ENCODE data around the gene SYTL2. TPM values are rescaled to one million over a fixed set of nuclear protein-coding genes. Genes with fewer than 3 reads are reported as not detected.

Gene SYTL2
- total RNA-seq, 1 experiment from 2014 or later: 0.77 TPM

DNA sequence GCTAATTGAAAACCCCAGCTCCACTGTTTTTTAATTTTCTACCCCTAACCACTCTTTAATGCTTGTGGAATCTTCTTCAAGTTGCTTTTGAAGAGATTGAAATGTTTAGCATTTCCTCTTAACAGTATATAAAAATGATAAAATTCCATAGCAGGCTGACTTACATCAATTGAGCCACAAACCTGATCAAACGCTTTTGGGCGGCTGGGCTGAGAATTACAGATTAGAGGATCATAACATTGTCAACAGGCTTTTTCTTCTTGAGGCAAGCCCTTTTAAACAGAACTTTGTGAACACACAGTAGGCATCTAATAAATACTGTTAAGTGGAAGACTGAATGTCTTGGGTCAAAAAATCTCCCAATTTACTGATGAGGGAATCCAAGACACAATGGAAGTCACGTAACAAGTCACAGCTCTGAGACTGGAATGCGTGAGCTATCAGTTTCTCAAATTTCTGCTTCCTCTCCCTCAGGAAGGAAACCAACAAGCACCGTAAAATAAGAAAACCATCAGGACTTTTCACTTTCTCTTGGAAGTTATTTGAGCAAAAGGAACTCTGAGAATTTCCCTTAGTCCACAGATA, 75.0 kb downstream of the SYTL2 start:
- intact Hi-C loops (cut with micrococcal nuclease; ENCODE audit: unreplicated experiment): no loop called here
- CTCF ChIA-PET: no interaction called here
- Histone ChIP-seq H3K4me3 (ENCODE audit: low read depth, low read length, poor library complexity, severe bottlenecking) (no peak overlapping the region), H3K4me1 (ENCODE audit: insufficient read depth, low read length, poor library complexity, severe bottlenecking) (no peaks in the 10 kb centered on the region), H3K27ac (ENCODE audit: low read depth, low read length, poor library complexity, severe bottlenecking) (no peak overlapping the region), H3K9me3 (ENCODE audit: low read depth, low read length, poor library complexity, severe bottlenecking) (no peaks in the 10 kb centered on the region), H3K27me3 (replicated peaks; ENCODE audit: insufficient read depth, low read depth, low read length, poor library complexity) (peaks cover 23% of the 10 kb centered on the region), H3K36me3 (ENCODE audit: insufficient read depth, low read length, poor library complexity, severe bottlenecking) (no peaks in the 10 kb centered on the region)
- DNase-seq (ENCODE audit: low spot score): no peak
- no peak for TF ChIP-seq EZH2 (IDR thresholded peaks at IDR 0.05; ENCODE audit: borderline replicate concordance, low read depth, low read length, poor library complexity, severe bottlenecking)
- no peak for TF ChIP-seq CTCF (conservative IDR thresholded peaks at IDR 0.05; ENCODE audit: low read depth, low read length)
- BruUV-seq (replicated peaks): no TSS peak
- POLR2A ChIA-PET (ENCODE audit: low non-redundant PET): no interaction called here

GRCh38 chr11:85732965-85733364, 78.0 kb downstream of the SYTL2 start:
- ChIA-PET CTCF (no interaction called here), POLR2A (ENCODE audit: low non-redundant PET) (no interaction called here)
- Histone ChIP-seq H3K4me3 (ENCODE audit: low read depth, low read length, poor library complexity, severe bottlenecking) (no peak overlapping the region), H3K27me3 (replicated peaks; ENCODE audit: insufficient read depth, low read depth, low read length, poor library complexity) (peaks cover 6% of the 10 kb centered on the region), H3K36me3 (ENCODE audit: insufficient read depth, low read length, poor library complexity, severe bottlenecking) (no peaks in the 10 kb centered on the region), H3K9me3 (ENCODE audit: low read depth, low read length, poor library complexity, severe bottlenecking) (no peaks in the 10 kb centered on the region), H3K4me1 (ENCODE audit: insufficient read depth, low read length, poor library complexity, severe bottlenecking) (no peaks in the 10 kb centered on the region), H3K27ac (ENCODE audit: low read depth, low read length, poor library complexity, severe bottlenecking) (no peak overlapping the region)
- BruUV-seq (replicated peaks): no TSS peak
- TF ChIP-seq EZH2 (IDR thresholded peaks at IDR 0.05; ENCODE audit: borderline replicate concordance, low read depth, low read length, poor library complexity, severe bottlenecking) (no peak), CTCF (conservative IDR thresholded peaks at IDR 0.05; ENCODE audit: low read depth, low read length) (no peak)
- DNase-seq (ENCODE audit: low spot score): no peak
- intact Hi-C loops (cut with micrococcal nuclease; ENCODE audit: unreplicated experiment): no loop called here

GRCh38 chr11:85726381-85726780, 84.6 kb downstream of the SYTL2 start:
- H3K27me3 ChIP-seq (replicated peaks; ENCODE audit: insufficient read depth, low read depth, low read length, poor library complexity): no peaks in the 10 kb centered on the region
- no peak overlapping the region for H3K4me3 ChIP-seq (ENCODE audit: low read depth, low read length, poor library complexity, severe bottlenecking)
- H3K4me1 ChIP-seq (ENCODE audit: insufficient read depth, low read length, poor library complexity, severe bottlenecking): peaks cover 8% of the 10 kb centered on the region
- H3K36me3 ChIP-seq (ENCODE audit: insufficient read depth, low read length, poor library complexity, severe bottlenecking): no peaks in the 10 kb centered on the region
- intact Hi-C loops (cut with micrococcal nuclease; ENCODE audit: unreplicated experiment): no loop called here
- no peaks in the 10 kb centered on the region for H3K9me3 ChIP-seq (ENCODE audit: low read depth, low read length, poor library complexity, severe bottlenecking)
- CTCF ChIA-PET: no interaction called here
- POLR2A ChIA-PET (ENCODE audit: low non-redundant PET): no interaction called here
- TF ChIP-seq EZH2 (IDR thresholded peaks at IDR 0.05; ENCODE audit: borderline replicate concordance, low read depth, low read length, poor library complexity, severe bottlenecking) (no peak), CTCF (conservative IDR thresholded peaks at IDR 0.05; ENCODE audit: low read depth, low read length) (no peak)
- no peak overlapping the region for H3K27ac ChIP-seq (ENCODE audit: low read depth, low read length, poor library complexity, severe bottlenecking)
- no peak for DNase-seq (ENCODE audit: low spot score)
- BruUV-seq (replicated peaks): no TSS peak
